Tibial nerve (tissue), 4 donors: ENCODE results near the gene LGALS7B. TPM values are rescaled to one million over a fixed set of nuclear protein-coding genes. Genes with fewer than 3 reads are reported as not detected.

Experiments used
- DNase-seq, 2 donors: peaks; one replicate each; pipeline ENCODE4 v3.0.0-alpha.2; 2019; ENCODE audit warnings: low spot score in 2 of 2
- H3K27ac ChIP-seq, 4 donors: fragments of 200-600 bp; sonication (generic) in 3 of 4; one replicate each; pipeline ENCODE4 v1.5.1; 2017 to 2019; ENCODE audit warnings: mild to moderate bottlenecking in 1 of 4
- H3K27me3 ChIP-seq, 2 donors: fragments of 200-600 bp; sonication (generic) in 1 of 2; one replicate each; pipeline versions ENCODE4 v1.5.1 to v1.6.0; 2017 to 2019
- H3K36me3 ChIP-seq, 3 donors: fragments of 200-600 bp; sonication (generic); one replicate each; pipeline ENCODE4 v1.5.1; 2018 to 2019
- H3K4me1 ChIP-seq, 4 donors: fragments of 200-600 bp; sonication (generic) in 3 of 4; one replicate each; pipeline ENCODE4 v1.5.1; 2017 to 2019
- H3K4me3 ChIP-seq, 4 donors: fragments of 200-600 bp; sonication (generic) in 3 of 4; one replicate each; pipeline ENCODE4 v1.5.1; 2017 to 2019; ENCODE audit warnings: mild to moderate bottlenecking in 1 of 4, moderate library complexity in 1 of 4
- H3K9me3 ChIP-seq, 4 donors: fragments of 200-600 bp; sonication (generic) in 3 of 4; one replicate each; pipeline ENCODE4 v1.5.1; 2017 to 2019
- EP300 ChIP-seq, 2 donors: sonication (generic); formaldehyde crosslinking; IDR thresholded peaks; one replicate each; pipeline ENCODE4 v1.6.1; 2017; ENCODE audit warnings: antibody characterized with exemption in 2 of 2, mild to moderate bottlenecking in 1 of 2
- POLR2A ChIP-seq, 2 donors: fragments of 450-650 bp; IDR thresholded peaks; one replicate each; pipeline ENCODE4 v1.6.1; 2017; ENCODE audit warnings: antibody characterized with exemption in 2 of 2, mild to moderate bottlenecking in 2 of 2, moderate library complexity in 2 of 2
- WGBS, 2 donors: methylation state at CpG; one replicate each; pipeline ENCODE4 v1.1.5; 2018; 5-methylcytosine and 5-hydroxymethylcytosine counted together
- total RNA-seq, 4 donors: library from RNA; depleted of rRNA; stranded (reverse); fragments of >200 nt; gene quantifications; one replicate each; pipeline ENCODE4 v1.1.0, GENCODE V29; 2016
- TF ChIP-seq, protein P1 (sequence below), 5 experiments: fragments of 200-600 bp in 3 of 5; fragments of 450-650 bp in 2 of 5; sonication (generic) in 3 of 5; IDR thresholded peaks; one replicate each; pipeline ENCODE4 v1.5.1; 2016 to 2019; ENCODE audit warnings: antibody characterized with exemption in 5 of 5, mild to moderate bottlenecking in 3 of 5, moderate library complexity in 2 of 5

LGALS7B gene
- total RNA-seq, 4 donors from 2014 or later: not detected

DNA sequence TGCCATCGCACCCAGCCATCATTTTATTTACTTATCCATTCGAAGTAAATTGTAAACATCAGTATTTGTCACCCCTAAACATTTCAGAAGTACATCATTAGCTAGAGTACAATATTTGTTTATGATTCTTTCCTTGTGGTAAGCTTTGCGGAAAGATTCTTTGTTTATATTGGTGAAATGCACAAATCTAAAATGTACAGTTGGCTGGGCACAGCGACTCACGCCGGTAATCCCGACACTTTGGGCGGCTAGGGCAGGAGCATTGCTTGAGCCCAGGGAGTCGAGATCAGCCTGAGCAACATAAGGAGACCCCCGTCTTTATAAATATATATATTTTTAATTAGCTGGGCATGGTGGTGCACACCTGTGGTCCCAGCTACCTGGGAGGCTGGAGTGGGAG, 10.1 kb downstream of the LGALS7B start:
- no peaks in the 10 kb centered on the region for H3K9me3 ChIP-seq
- no peaks in the 10 kb centered on the region for H3K27me3 ChIP-seq
- H3K36me3 ChIP-seq: peaks cover 0 to 37% (median 5%) of the 10 kb centered on the region in 3 donors
- no peaks in the 10 kb centered on the region for H3K4me1 ChIP-seq
- no peak for DNase-seq
- 92 to 93% methylated on average over 10 of the region's 10 CpGs for WGBS, 2 donors
- H3K4me3 ChIP-seq: no peak overlapping the region
- TF ChIP-seq, protein P1, sequence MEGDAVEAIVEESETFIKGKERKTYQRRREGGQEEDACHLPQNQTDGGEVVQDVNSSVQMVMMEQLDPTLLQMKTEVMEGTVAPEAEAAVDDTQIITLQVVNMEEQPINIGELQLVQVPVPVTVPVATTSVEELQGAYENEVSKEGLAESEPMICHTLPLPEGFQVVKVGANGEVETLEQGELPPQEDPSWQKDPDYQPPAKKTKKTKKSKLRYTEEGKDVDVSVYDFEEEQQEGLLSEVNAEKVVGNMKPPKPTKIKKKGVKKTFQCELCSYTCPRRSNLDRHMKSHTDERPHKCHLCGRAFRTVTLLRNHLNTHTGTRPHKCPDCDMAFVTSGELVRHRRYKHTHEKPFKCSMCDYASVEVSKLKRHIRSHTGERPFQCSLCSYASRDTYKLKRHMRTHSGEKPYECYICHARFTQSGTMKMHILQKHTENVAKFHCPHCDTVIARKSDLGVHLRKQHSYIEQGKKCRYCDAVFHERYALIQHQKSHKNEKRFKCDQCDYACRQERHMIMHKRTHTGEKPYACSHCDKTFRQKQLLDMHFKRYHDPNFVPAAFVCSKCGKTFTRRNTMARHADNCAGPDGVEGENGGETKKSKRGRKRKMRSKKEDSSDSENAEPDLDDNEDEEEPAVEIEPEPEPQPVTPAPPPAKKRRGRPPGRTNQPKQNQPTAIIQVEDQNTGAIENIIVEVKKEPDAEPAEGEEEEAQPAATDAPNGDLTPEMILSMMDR (IDR thresholded peaks at IDR 0.05): no peak
- TF ChIP-seq POLR2A (IDR thresholded peaks at IDR 0.05): no peak
- TF ChIP-seq EP300 (IDR thresholded peaks at IDR 0.05): no peak
- no peak overlapping the region for H3K27ac ChIP-seq

GRCh38 chr19:38800577-38801347, 11.8 kb downstream of the LGALS7B start:
- no peak for DNase-seq
- no peak overlapping the region for H3K27ac ChIP-seq
- H3K36me3 ChIP-seq: peaks cover 0 to 44% (median 5%) of the 10 kb centered on the region in 3 donors
- TF ChIP-seq, protein P1 (IDR thresholded peaks at IDR 0.05): no peak
- no peak for TF ChIP-seq POLR2A (IDR thresholded peaks at IDR 0.05)
- no peak for TF ChIP-seq EP300 (IDR thresholded peaks at IDR 0.05)
- no peaks in the 10 kb centered on the region for H3K27me3 ChIP-seq
- H3K9me3 ChIP-seq: no peaks in the 10 kb centered on the region
- no peaks in the 10 kb centered on the region for H3K4me1 ChIP-seq
- 90 to 91% methylated on average over 5 of the region's 5 CpGs for WGBS, 2 donors
- no peak overlapping the region for H3K4me3 ChIP-seq

DNA sequence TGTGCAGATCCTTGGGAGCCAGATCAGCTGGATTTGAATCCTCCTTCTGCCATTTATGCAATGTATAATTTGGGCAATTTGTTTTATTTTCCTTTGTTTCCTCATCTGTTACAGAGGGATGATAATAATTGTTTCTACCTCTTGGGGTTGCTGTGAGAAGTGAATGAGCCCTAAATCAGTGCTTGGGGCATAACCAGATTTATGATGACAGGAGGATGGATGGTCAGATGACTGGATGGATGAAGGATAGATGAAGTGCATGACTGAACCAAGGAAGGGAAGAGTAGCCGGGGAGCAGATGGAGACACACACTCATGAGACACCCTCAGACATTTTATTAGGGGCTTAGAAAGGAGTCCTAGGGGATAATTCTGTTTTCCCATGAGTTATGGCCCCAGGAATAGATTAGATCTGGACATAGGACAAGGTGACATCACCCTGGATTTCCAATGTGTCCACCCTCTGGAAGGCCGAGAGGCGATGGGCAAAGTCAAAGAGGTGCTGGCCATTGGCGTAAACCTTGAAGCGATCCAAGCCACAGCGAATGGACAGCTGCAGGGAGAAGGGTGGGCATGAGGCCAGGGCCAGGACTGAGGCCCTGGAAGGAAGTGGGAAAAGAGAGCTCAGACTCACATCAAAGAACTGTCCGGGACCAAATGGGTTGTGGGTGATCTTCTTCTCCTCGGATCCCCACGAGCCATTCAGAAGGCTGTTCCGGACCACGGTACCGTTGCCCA, 12.5 kb downstream of the LGALS7B start:
- H3K4me1 ChIP-seq: no peaks in the 10 kb centered on the region
- peaks cover 0 to 51% (median 5%) of the 10 kb centered on the region in 3 donors for H3K36me3 ChIP-seq
- H3K9me3 ChIP-seq: no peaks in the 10 kb centered on the region
- H3K27ac ChIP-seq: no peak overlapping the region
- H3K4me3 ChIP-seq: no peak overlapping the region
- TF ChIP-seq, protein P1 (IDR thresholded peaks at IDR 0.05): no peak
- no peaks in the 10 kb centered on the region for H3K27me3 ChIP-seq
- no peak for DNase-seq
- WGBS, 2 donors: 93 to 94% methylated on average over 12 of the region's 12 CpGs

DNA sequence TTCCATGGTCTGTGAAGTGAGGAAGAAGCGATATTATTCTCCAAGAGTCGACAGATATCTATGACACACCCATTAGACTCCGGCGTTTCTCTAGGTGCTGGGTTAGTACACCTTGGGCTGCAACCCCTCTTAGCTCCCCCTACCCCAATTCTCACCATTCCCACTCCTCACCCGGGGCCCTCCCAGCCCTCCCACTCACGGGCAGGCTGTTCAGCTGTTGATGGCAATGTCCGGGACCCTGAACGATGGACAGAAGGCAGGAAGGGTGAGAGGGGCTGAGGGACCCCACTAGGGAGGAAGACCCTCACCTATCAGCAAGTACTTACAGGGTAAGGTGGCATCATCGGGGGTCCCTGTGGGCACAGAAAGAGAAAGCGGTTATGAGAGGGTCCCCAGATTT, 14.5 kb downstream of the LGALS7B start:
- DNase-seq: no peak
- H3K4me3 ChIP-seq: no peak overlapping the region
- WGBS, 2 donors: 89 to 92% methylated on average over 10 of the region's 10 CpGs
- no peak overlapping the region for H3K27ac ChIP-seq
- H3K4me1 ChIP-seq: no peaks in the 10 kb centered on the region
- TF ChIP-seq EP300 (IDR thresholded peaks at IDR 0.05): no peak
- no peak for TF ChIP-seq POLR2A (IDR thresholded peaks at IDR 0.05)
- H3K36me3 ChIP-seq: peaks cover 0 to 52% (median 5%) of the 10 kb centered on the region in 3 donors
- no peaks in the 10 kb centered on the region for H3K27me3 ChIP-seq
- H3K9me3 ChIP-seq: no peaks in the 10 kb centered on the region

DNA sequence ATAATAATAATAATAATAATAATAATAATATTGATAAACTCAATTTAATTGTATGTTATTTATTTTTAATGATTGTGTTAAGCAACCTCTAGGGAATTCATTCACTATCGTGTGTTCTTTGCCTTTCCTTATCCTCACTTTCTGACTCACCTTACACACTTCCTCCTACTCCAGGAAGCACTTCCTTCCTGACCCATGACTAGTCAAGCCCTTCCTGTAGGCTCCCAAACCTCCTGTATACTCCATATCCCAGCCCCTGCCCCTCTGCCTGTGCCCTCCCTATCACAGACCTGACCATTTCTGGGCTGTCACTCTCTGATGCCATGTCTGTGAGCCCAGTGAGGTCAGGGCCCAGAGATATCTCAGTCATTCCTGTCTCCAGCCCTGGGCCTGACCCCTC, 16.2 kb downstream of the LGALS7B start:
- WGBS, 2 donors: 50 to 65% methylated on average over 1 of the region's 1 CpG
- Histone ChIP-seq H3K9me3 (no peaks in the 10 kb centered on the region), H3K4me3 (no peak overlapping the region), H3K36me3 (peaks cover 0 to 50% (median 5%) of the 10 kb centered on the region in 3 donors), H3K4me1 (no peaks in the 10 kb centered on the region), H3K27ac (no peak overlapping the region), H3K27me3 (no peaks in the 10 kb centered on the region)
- TF ChIP-seq EP300 (IDR thresholded peaks at IDR 0.05) (no peak), POLR2A (IDR thresholded peaks at IDR 0.05) (no peak)
- TF ChIP-seq, protein P1 (IDR thresholded peaks at IDR 0.05): no peak
- DNase-seq: no peak
